CD14-positive monocyte (primary cell): Measurements from ENCODE around the gene GABRR2. TPM values are rescaled to one million over a fixed set of nuclear protein-coding genes. Genes with fewer than 3 reads are reported as not detected.

Experiments
- DNase-seq, 3 donors: peaks; one replicate each; pipeline ENCODE4 v3.0.0-alpha.2; 2011 to 2022
- H2AFZ ChIP-seq: 2 replicates; pipeline ENCODE4 v1.6.0; 2012; ENCODE audit warnings: mild to moderate bottlenecking, low read depth, low read length, inconsistent platforms; ENCODE audit not compliant: insufficient read depth, poor library complexity, severe bottlenecking
- H3K27ac ChIP-seq, 2 donors: 1 replicate in 1 of 2; 2 replicates in 1 of 2; pipeline ENCODE4 v1.5.1; 2012 to 2013; ENCODE audit warnings: low read length in 2 of 2, control low read depth in 1 of 2, inconsistent platforms in 1 of 2, low read depth in 1 of 2, mild to moderate bottlenecking in 1 of 2
- H3K27me3 ChIP-seq, 2 donors: one replicate each; pipeline versions ENCODE4 v1.6.0 to v1.6.1; 2011 to 2013; ENCODE audit warnings: low read length in 2 of 2; ENCODE audit not compliant: control insufficient read depth in 2 of 2, insufficient read depth in 2 of 2
- H3K36me3 ChIP-seq, 2 donors: replicated peaks in 1 of 2; 1 replicate in 1 of 2; 2 replicates in 1 of 2; pipeline versions ENCODE4 v1.5.1 to v1.6.1; 2012 to 2013; ENCODE audit warnings: low read length in 2 of 2, control low read depth in 1 of 2, inconsistent platforms in 1 of 2, mild to moderate bottlenecking in 1 of 2; ENCODE audit not compliant: insufficient read depth in 2 of 2, control insufficient read depth in 1 of 2
- H3K4me1 ChIP-seq, 2 donors: 1 replicate in 1 of 2; 2 replicates in 1 of 2; pipeline versions ENCODE4 v1.5.1 to v1.6.1; 2012 to 2013; ENCODE audit warnings: low read length in 2 of 2, control low read depth in 1 of 2, inconsistent platforms in 1 of 2, mild to moderate bottlenecking in 1 of 2, moderate library complexity in 1 of 2; ENCODE audit not compliant: insufficient read depth in 2 of 2, control insufficient read depth in 1 of 2
- H3K4me2 ChIP-seq: replicated peaks from 2 replicates; pipeline ENCODE3; 2012; ENCODE audit warnings: low read length, moderate library complexity, mild to moderate bottlenecking; ENCODE audit not compliant: poor library complexity, severe bottlenecking; ENCODE audit errors: extremely low read depth
- H3K4me3 ChIP-seq, 3 experiments: fragments of 200-600 bp in 1 of 3; sonication (generic) in 1 of 3; replicated peaks in 1 of 3; 1 replicate in 2 of 3; 2 replicates in 1 of 3; pipeline ENCODE4 v1.5.1; 2011 to 2013; ENCODE audit warnings: low read length in 3 of 3, mild to moderate bottlenecking in 3 of 3, control low read depth in 2 of 3, low read depth in 2 of 3, inconsistent platforms in 1 of 3, moderate library complexity in 1 of 3
- H3K79me2 ChIP-seq: 2 replicates; pipeline ENCODE4 v1.6.0; 2012; ENCODE audit warnings: mild to moderate bottlenecking, control low read depth, inconsistent platforms, low read length, moderate library complexity; ENCODE audit not compliant: insufficient read depth
- H3K9ac ChIP-seq: 2 replicates; pipeline ENCODE4 v1.6.0; 2017; ENCODE audit warnings: low read length, mild to moderate bottlenecking; ENCODE audit not compliant: insufficient read depth, poor library complexity, severe bottlenecking
- H3K9me3 ChIP-seq, 2 donors: replicated peaks in 1 of 2; 1 replicate in 1 of 2; 2 replicates in 1 of 2; pipeline versions ENCODE4 v1.5.1 to v1.6.1; 2012 to 2013; ENCODE audit warnings: low read length in 2 of 2, control low read depth in 1 of 2; ENCODE audit not compliant: control insufficient read depth in 1 of 2, insufficient read depth in 1 of 2
- H4K20me1 ChIP-seq: 2 replicates; pipeline ENCODE4 v1.6.0; 2012; ENCODE audit warnings: mild to moderate bottlenecking, low read length, control low read depth, moderate library complexity; ENCODE audit not compliant: insufficient read depth
- H3K27ac Mint-ChIP-seq, 7 donors: one replicate each; pipeline ENCODE4 v1.8.0; 2020; ENCODE audit warnings: mild to moderate bottlenecking in 7 of 7, mixed read lengths in 7 of 7, moderate library complexity in 6 of 7, inconsistent platforms in 2 of 7
- H3K27me3 Mint-ChIP-seq, 3 donors: one replicate each; pipeline ENCODE4 v1.8.0; 2021 to 2022; ENCODE audit warnings: low read depth in 3 of 3, mild to moderate bottlenecking in 3 of 3, mixed read lengths in 3 of 3, moderate library complexity in 3 of 3, inconsistent platforms in 1 of 3
- H3K36me3 Mint-ChIP-seq, 2 donors: one replicate each; pipeline ENCODE4 v1.8.0; 2020; ENCODE audit warnings: mixed read lengths in 2 of 2, inconsistent platforms in 1 of 2, mild to moderate bottlenecking in 1 of 2
- H3K4me1 Mint-ChIP-seq: one replicate; pipeline ENCODE4 v1.8.0; 2020; ENCODE audit warnings: mild to moderate bottlenecking, mixed read lengths
- H3K4me3 Mint-ChIP-seq, 2 donors: one replicate each; pipeline ENCODE4 v1.8.0; 2020; ENCODE audit warnings: mild to moderate bottlenecking in 2 of 2, mixed read lengths in 2 of 2, moderate library complexity in 1 of 2
- H3K9me3 Mint-ChIP-seq, 7 donors: one replicate each; pipeline ENCODE4 v1.8.0; 2020 to 2022; ENCODE audit warnings: mixed read lengths in 7 of 7, mild to moderate bottlenecking in 6 of 7, moderate library complexity in 6 of 7, inconsistent platforms in 2 of 7
- CTCF ChIP-seq: fragments of 200-600 bp; IDR thresholded peaks from one replicate; pipeline ENCODE4 v1.8.0; 2022; ENCODE audit warnings: antibody characterized with exemption, mild to moderate bottlenecking
- WGBS: methylation state at CpG from one replicate; pipeline ENCODE4 v1.1.5; 2013; ENCODE audit warnings: missing lambda C conversion rate; ENCODE audit not compliant: insufficient coverage; 5-methylcytosine and 5-hydroxymethylcytosine counted together
- intact Hi-C, 2 donors: fragments of 100-400 bp; cut with micrococcal nuclease; formaldehyde crosslinking; loops; one replicate each; pipeline versions ENCODE4 v1.15.0 to v1.15.1; 2023
- polyA plus RNA-seq, 3 donors: library from polyadenylated mRNA; depleted of rRNA in 1 of 3; unstranded in 2 of 3; stranded (reverse) in 1 of 3; fragments of 300-500 nt in 2 of 3; fragments of >200 nt in 1 of 3; fragmentation: Illumina TruSeq in 2 of 3; gene quantifications; 1 replicate in 2 of 3; 2 replicates in 1 of 3; pipeline ENCODE4 v1.2.3, GENCODE V29; 2012 to 2021

Gene GABRR2
- polyA plus RNA-seq, 3 donors, result 3.7 TPM; not detected in 2

GRCh38 chr6:89298680-89299465 lies 16.2 kb downstream of the GABRR2 start:
- H3K9me3 ChIP-seq, result no peaks in the 10 kb centered on the region
- H3K27me3 Mint-ChIP-seq, result peaks cover 0 to 4% (median 0%) of the 10 kb centered on the region in 3 donors
- peaks cover 0 to 3% of the 10 kb centered on the region in 2 donors for H3K36me3 Mint-ChIP-seq
- no peak overlapping the region for H3K4me3 ChIP-seq
- no peak overlapping the region for H3K4me2 ChIP-seq
- intact Hi-C loops, result no loop called here
- H3K36me3 ChIP-seq, result no peaks in the 10 kb centered on the region
- peak overlapping the region in 1 of 2 donors; percentile 42 for H3K27ac ChIP-seq
- no peak overlapping the region for H3K9ac ChIP-seq
- no peak overlapping the region for H2AFZ ChIP-seq
- peak in 2 of 3 donors; percentile 37 to 73 for DNase-seq
- H3K4me1 ChIP-seq, result peaks cover 18 to 22% of the 10 kb centered on the region in 2 donors
- H3K79me2 ChIP-seq, result no peaks in the 10 kb centered on the region
- 50% methylated on average over 2 of the region's 4 CpGs for WGBS
- no peak for TF ChIP-seq CTCF
- peak overlapping the region in 6 of 7 donors; percentile 47 to 84 (median 73) for H3K27ac Mint-ChIP-seq
- no peak overlapping the region for H3K4me3 Mint-ChIP-seq
- H4K20me1 ChIP-seq, result no peaks in the 10 kb centered on the region
- peaks cover 19% of the 10 kb centered on the region for H3K4me1 Mint-ChIP-seq
- no peaks in the 10 kb centered on the region for H3K27me3 ChIP-seq
- H3K9me3 Mint-ChIP-seq, result peaks cover 0 to 2% (median 0%) of the 10 kb centered on the region in 7 donors

GRCh38 chr6:89297695-89298351 lies 17.3 kb downstream of the GABRR2 start:
- TF ChIP-seq CTCF, result no peak
- peaks cover 0 to 2% (median 0%) of the 10 kb centered on the region in 7 donors for H3K9me3 Mint-ChIP-seq
- Histone ChIP-seq H4K20me1 (no peaks in the 10 kb centered on the region), H3K27ac (peak overlapping the region in 1 of 2 donors; percentile 42), H3K4me2 (peak overlapping the region; percentile 25), H3K9ac (no peak overlapping the region), H2AFZ (no peak overlapping the region), H3K9me3 (no peaks in the 10 kb centered on the region), H3K27me3 (no peaks in the 10 kb centered on the region), H3K4me1 (peaks cover 18 to 22% of the 10 kb centered on the region in 2 donors), H3K36me3 (no peaks in the 10 kb centered on the region), H3K79me2 (no peaks in the 10 kb centered on the region), H3K4me3 (peak overlapping the region in 1 of 3 experiments; percentile 27)
- H3K4me1 Mint-ChIP-seq, result peaks cover 19% of the 10 kb centered on the region
- peak overlapping the region in 1 of 2 donors; percentile 51 for H3K4me3 Mint-ChIP-seq
- intact Hi-C loops, result no loop called here
- peak; percentile 51 to 84 (median 65) for DNase-seq
- H3K36me3 Mint-ChIP-seq, result peaks cover 0 to 3% of the 10 kb centered on the region in 2 donors
- peaks cover 0 to 2% (median 0%) of the 10 kb centered on the region in 3 donors for H3K27me3 Mint-ChIP-seq
- H3K27ac Mint-ChIP-seq, result peak overlapping the region; percentile 58 to 89 (median 82)
- whole genome bisulfite sequencing, result 15% methylated on average over 5 of the region's 12 CpGs
